Fibroblast of skin of left biceps (primary cell): ENCODE data around the gene ANKRD63.

ENCODE experiments used
- DNase-seq, 2 experiments: peaks; one replicate each; pipeline ENCODE4 v3.0.0-alpha.2; 2013; ENCODE audit warnings: low read depth in 2 of 2

Gene ANKRD63

DNA sequence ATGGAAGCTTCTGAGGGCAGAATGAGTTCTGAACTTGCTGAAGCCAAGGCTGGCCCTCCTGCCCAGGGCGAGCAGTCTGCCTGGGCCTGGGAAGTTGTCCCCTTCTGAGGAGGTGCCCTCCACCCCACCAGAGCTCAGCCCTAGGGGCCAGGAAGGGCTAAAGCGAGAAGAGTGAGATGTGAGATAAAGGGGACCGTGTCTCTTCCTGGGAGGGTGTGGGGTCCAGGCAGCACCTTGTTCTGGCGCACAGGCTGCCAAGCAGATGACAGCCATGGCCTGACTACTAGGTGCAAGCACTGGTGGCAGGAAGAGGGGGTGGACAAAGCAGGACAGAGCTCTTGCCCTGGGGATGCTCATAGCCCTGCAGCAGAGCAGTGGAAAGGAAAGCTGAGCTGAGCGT is 40.3 kb downstream of the ANKRD63 start:
- DNase-seq, result no peak

DNA sequence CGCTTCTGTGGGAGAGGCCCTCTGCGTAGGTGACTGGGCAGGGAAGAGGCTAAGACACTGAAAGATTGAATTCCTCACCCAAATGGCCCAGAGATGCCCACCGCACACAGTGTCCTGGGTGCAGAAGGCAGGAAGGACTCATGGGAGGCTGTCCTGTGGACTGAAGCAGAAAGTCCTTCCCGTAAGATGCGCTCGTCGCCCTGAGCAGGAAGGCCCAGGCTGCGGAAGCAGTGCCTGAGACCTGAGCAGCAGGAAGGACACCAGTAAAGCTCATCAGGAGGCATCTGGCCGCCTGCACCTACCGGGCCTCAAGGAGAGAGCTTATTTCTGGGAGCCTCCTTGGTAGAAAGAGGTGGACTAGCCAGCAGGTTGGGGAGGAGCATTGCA is 40.7 kb downstream of the ANKRD63 start:
- DNase-seq, result no peak

DNA sequence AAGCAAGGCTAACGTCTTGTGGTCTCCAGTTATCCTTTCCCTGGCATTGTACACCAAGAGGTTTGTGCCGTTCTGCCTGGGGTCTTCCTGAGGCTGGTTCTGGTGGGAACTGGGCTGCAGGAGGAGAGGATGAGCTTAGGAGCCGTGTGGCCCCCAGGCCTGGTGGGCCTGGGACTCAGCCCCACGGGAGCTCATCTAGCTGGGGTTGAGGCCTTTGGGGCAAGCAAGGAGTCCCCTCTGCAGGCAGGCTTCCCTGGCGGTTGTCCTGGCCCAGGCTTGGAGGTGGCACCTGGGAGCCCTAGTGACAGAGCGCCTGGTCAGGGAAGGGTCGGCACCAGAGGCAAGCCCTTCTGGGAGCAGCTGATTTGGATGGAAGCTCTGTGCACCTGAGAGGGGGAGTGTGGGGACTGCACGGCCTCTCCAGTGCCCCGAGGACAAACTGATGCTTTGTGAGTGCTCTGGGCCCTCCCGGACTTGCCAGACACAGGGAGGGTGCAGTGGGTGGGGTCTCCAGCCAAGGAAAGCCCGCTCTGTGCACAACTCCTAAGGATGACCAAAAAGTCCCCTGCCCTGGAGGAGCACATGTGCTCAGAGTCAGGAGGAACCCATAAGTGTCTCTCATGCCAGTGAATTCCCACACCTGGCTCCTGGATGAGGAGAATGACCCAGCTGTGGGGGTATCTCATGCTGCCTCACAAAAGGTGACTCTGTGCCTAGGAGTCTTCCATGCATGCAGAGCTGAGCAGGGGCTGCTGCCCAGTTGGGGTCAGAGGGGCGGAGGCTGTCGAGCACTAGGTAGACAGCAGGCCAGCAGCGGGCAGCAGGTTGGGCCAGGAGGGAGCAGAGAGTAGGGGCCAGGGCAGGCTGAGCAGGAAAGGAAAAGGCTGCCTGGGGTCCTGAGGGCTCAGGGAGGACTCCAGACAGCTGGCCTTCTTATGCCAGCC is 41.3 kb downstream of the ANKRD63 start:
- DNase-seq, result no peak

DNA sequence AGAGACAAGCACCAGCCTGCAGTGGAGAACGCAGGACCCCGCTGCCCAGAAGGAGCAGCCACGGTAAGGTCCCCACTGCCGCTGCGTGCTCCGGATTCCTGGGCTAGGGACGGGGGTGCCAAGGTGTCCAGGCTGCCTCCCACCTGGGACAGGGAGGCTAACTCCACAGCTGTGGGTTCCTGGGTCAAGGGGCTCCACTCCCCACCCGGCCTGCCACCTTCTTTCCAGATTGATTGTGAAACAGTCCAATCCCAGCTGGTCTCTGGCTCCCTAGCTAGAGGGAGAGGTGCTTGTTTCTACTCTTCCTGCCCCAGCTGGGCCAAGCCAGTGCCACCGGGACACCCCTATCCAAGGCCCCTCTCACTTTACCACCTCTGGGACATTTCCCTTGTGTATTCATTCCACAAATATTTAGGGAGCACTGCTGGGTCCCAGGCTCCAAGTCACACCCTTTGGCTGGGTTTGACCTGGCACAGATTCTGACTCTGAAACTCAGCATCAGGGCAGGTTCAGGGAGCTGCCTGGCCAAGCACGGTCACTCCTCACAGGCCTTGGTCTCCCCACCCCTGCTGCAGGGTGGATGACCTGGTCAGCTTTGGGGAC is 42.1 kb downstream of the ANKRD63 start:
- DNase-seq, result no peak

DNA sequence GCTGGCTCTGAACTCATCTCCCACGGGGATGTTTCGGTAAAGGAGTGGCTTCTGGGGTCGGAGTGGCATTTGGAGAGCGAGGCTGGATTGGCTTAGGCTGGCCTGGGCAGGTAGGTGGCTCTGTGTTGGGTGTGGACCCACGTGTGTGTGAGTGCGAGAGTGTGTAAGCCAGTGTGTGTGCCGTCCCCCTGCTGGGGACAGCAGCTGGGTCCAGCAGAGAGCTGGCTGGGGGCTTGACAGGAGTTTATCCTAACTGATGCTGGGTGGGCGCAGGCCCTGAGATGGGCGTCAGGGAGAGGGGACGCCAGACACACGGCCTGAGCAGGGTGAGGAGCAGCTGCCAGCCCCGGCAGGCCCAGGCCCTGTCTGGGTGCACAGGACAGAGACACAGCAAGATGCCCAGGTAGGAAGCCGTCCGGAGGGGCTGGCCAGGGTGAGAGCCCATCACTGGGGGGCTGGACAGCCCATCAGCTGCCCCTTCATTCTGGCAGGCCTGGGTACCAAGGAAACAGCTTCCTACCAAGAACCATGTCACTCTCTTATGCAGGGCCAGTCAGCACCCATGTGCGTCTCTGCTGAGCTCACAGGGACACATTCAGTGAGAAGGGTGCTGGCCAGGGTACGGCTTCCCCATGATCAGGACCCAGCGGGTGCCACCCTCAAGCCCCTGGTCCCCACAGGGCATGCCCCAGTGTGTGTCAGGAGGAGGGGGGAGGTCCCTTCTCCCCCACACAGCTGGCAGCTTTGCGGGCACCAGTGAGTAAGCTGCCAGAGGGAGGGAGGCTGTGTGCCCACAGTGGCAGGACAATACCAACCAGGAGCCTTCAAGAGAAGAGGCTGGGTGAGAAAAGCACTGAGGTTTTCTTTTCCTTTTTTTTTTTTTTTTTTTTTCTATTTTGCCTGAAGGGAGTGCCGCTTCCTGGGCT is 42.9 kb downstream of the ANKRD63 start:
- DNase-seq, result no peak

DNA sequence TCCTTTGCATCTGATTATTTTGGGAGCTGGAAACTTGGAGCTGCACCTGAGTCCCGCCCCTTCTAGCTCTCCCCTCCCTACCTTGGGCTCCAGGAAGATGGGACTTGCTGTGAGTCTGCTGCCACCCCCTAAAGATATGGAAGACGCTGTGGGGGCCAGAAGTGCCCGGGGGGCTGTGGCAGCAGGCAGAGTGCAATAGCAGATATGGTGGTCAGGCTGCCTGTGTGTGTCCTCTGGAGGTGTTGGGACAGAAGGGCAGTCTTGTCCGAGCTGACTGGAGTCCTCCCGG is 43.5 kb downstream of the ANKRD63 start:
- no peak for DNase-seq

DNA sequence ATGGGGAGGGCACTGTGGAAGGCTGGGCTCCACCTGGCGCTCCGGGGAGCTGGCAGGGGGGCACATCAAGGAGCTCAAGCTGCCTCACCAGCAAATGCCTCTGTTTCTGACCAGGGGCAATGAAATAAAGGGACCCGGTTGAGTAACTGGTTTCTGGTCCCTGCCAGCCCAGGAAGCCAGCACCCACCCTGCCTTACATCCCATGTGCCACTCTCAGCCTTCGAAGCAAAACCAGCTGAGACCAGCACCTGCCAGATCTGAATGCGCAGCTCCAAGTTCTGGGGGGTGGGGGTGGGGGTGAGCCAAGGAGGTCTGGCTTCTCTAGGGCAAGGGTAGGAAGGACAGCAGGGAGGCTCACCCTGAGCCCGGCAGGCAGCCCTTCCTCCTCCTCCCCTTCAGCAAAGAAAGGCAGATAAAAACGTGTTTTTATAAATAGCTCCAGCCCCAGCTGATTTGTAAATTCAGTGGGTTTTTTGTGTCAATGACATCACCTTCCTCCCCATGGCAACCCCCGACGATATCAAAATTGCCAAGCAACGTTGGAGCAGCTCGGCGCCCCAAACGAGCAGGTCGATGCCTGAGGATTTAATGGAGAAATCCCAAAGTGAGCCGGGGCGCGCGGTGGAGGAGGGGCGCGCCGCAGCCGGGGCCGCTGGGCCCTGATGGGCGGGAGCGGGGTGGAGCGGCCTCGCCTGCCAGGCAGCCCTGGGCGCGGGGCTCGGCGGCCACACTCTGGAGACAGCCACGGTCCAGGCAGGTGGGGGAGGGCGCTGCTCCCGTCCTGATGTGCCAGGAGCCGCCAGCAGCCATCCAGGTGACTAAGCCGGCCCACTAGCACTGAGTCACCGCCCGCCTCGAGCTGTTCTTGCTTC is 44.1 kb downstream of the ANKRD63 start, which contains the start of gene PAK6:
Gene PAK6, plus strand, starts transcription at position 532 of the 872 bp plus-strand sequence. CDS start 25,723 bp downstream, outside the sequence.
- no peak for DNase-seq

DNA sequence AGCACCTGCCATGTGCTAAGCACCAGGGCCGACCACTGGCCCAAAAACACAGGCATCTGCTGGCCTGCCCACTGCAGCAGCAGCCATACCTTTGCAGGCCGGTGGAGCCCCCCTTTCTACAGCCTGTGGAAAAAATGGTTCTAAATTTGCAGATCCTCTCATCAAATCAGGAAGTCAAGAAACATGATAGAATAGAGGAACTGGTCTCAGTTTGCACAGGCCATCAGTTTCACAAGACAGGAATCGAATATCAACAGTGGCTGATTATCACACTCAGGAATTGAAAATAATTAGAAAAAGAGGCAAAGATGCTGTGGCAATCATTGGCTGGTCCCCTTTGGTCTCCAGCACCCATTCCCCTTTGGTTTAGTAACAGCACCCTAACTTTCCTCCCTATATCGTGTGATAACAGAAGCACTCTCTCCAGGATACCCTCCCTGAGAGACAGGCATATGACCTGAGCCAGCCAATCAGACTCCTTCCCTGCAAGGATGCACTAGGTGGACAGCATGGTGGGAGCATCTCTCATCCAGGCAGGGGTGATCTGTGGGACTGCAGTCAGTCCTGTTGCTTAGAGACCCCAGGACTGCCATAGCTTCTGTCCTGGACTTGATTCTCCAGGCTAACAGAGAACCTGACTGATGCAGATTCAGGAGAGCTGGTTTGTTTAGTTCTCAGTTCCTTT is 47.5 kb downstream of the ANKRD63 start:
- no peak for DNase-seq

DNA sequence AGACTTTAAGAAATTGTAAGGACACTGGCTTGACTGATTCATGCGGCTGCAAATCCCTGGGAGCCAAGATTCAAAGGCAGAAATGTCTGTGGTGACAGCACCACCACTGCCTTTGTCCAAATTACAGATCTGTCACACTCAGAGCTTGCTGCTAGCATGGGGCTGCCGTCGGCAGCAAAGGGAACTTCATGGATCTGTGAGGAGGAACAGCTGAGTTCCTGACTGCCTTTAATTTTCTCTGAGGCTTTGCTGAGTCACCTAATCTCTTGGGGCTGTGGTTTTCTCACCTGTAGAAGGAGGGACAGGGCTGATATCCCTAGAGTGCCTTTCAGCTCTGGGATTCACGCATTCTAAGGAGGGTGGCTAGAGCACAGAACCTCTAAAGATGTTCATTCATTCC is 48.1 kb downstream of the ANKRD63 start:
- no peak for DNase-seq

DNA sequence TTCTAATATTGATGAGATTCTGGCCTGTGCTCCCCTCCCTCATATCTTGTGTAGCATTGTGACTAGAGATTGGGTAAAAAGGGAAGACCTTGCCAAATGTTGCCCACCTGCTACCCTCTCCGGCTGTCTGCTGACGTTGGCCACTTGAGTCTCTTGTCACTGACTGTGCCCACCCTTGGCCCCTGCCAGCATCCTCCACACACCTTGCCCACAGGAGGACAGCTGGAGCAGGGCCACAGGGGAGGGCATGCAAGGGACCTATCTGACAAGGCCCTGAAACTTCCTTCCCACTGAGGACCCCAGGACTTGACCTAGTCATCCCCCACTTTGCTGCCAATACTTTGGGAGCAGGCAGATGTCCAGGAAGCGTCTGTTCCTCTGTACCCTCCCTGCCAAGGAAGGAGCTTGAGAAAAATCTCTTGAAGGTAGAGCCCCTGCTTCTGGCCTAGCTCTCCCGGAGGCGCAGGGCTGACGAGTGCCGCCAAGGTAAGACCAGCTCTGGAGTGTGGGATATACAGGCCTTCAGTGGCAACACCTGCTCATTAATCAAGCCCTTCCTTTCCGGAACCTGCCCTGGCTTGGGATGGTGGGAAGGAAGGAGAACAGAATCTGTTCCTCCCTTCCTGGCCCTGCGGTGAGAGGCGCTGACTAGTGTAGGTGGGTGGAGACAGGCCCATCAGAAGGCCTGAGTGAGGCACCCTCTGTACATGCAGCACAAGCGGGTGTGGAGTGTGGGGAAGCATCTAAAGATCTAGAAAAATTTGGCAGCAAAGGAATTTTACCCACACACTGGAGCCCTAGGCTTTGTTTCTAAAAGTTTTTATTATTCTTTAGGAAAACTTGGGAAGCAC is 48.9 kb downstream of the ANKRD63 start:
- no peak for DNase-seq

DNA sequence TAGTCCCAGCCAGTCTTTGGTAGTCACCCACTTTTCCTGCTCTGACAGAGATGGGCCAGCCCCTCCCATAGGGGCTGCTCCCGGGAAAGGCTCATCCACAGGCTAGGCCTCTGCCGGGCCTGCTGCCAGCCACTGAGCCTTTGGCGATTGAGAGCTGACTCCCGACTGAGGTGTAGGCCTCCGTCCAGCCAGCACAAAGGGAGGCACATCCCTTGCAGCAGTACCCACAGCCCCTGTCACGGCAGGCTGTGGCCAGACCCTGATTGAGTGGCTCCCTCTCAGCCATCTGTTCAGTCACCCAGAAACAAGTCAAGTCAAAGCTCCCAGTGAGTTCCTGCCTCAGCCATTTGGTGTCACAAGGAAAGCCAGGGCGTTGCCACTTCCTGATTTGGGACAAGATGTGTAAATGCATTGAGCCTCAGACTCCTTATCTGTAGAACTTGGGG is 50.2 kb downstream of the ANKRD63 start:
- DNase-seq, result no peak
